HepG2 (cell line): ENCODE measurements around the gene SVOP. TPM values are rescaled to one million over a fixed set of nuclear protein-coding genes. Genes with fewer than 3 reads are reported as not detected.

Experiments
- BCLAF1 ChIP-seq: fragments of 450-650 bp; IDR thresholded peaks from 2 replicates; pipeline ENCODE4 v1.6.1; 2017; ENCODE audit warnings: mild to moderate bottlenecking
- BRCA1 ChIP-seq: sonication (generic); formaldehyde crosslinking; IDR thresholded peaks from 2 replicates; pipeline ENCODE4 v1.4.0; 2020; ENCODE audit warnings: missing genetic modification reagents
- DPF2 ChIP-seq: sonication (generic); formaldehyde crosslinking; IDR thresholded peaks from 2 replicates; pipeline ENCODE4 v1.4.0; 2020; ENCODE audit warnings: mild to moderate bottlenecking, low read depth, missing genetic modification reagents, borderline replicate concordance
- FUBP1 ChIP-seq: sonication (generic); formaldehyde crosslinking; IDR thresholded peaks from 2 replicates; pipeline ENCODE4 v1.5.1; 2020; ENCODE audit warnings: missing genetic modification reagents, mild to moderate bottlenecking, borderline replicate concordance
- NCOR1 ChIP-seq: fragments of 200-600 bp; sonication (generic); IDR thresholded peaks from 2 replicates; pipeline ENCODE4 v1.7.0; 2017; ENCODE audit warnings: antibody characterized with exemption, low read length, borderline replicate concordance
- NR1H2 ChIP-seq: sonication (generic); formaldehyde crosslinking; IDR thresholded peaks from 2 replicates; pipeline ENCODE4 v1.8.1; 2022; ENCODE audit warnings: low read depth, missing genetic modification reagents, borderline replicate concordance
- PITX1 ChIP-seq: sonication (generic); formaldehyde crosslinking; IDR thresholded peaks from 2 replicates; pipeline ENCODE4 v1.5.1; 2020; ENCODE audit warnings: mild to moderate bottlenecking, missing genetic modification reagents
- RBAK ChIP-seq: sonication (generic); formaldehyde crosslinking; IDR thresholded peaks from 2 replicates; pipeline ENCODE4 v1.5.1; 2020; ENCODE audit warnings: mild to moderate bottlenecking, missing genetic modification reagents
- SOX13 ChIP-seq, 3 experiments: fragments of 450-650 bp in 1 of 3; sonication (generic) in 1 of 3; formaldehyde crosslinking in 1 of 3; IDR thresholded peaks in 2 of 3; conservative IDR thresholded peaks in 1 of 3; 2 replicates each; pipeline versions ENCODE4 v1.5.0 to v1.6.1; 2016 to 2020; ENCODE audit warnings: antibody characterized with exemption in 1 of 3, mild to moderate bottlenecking in 1 of 3, missing compliant biosample characterization in 1 of 3, missing genetic modification reagents in 1 of 3, moderate library complexity in 1 of 3
- TBP ChIP-seq: sonication (generic); formaldehyde crosslinking; IDR thresholded peaks from 2 replicates; pipeline ENCODE4 v1.5.0; 2020; ENCODE audit warnings: missing genetic modification reagents
- ZBTB10 ChIP-seq: sonication (generic); formaldehyde crosslinking; IDR thresholded peaks from 2 replicates; pipeline ENCODE4 v1.4.0; 2020; ENCODE audit warnings: missing genetic modification reagents, borderline replicate concordance
- ZBTB2 ChIP-seq: sonication (generic); formaldehyde crosslinking; IDR thresholded peaks from 2 replicates; pipeline ENCODE4 v1.8.0; 2022; ENCODE audit warnings: low read depth, missing genetic modification reagents
- ZBTB7B ChIP-seq: sonication (generic); formaldehyde crosslinking; IDR thresholded peaks from 2 replicates; pipeline ENCODE4 v1.4.0; 2020; ENCODE audit warnings: missing genetic modification reagents
- ZNF234 ChIP-seq: sonication (generic); formaldehyde crosslinking; conservative IDR thresholded peaks from 2 replicates; pipeline ENCODE4 v1.5.1; 2020; ENCODE audit warnings: mild to moderate bottlenecking, missing genetic modification reagents
- ZNF333 ChIP-seq: sonication (generic); formaldehyde crosslinking; IDR thresholded peaks from 2 replicates; pipeline ENCODE4 v1.4.0; 2020; ENCODE audit warnings: mild to moderate bottlenecking, missing genetic modification reagents, borderline replicate concordance
- ZNF644 ChIP-seq: IDR thresholded peaks from 2 replicates; pipeline ENCODE4 v1.6.1; 2016; ENCODE audit warnings: low read depth
- ZNF800 ChIP-seq: sonication (generic); formaldehyde crosslinking; IDR thresholded peaks from 2 replicates; pipeline ENCODE4 v1.4.0; 2020; ENCODE audit warnings: missing genetic modification reagents
- ZNF879 ChIP-seq: sonication (generic); formaldehyde crosslinking; IDR thresholded peaks from 2 replicates; pipeline ENCODE4 v1.8.1; 2023; ENCODE audit warnings: missing genetic modification reagents
- polyA plus RNA-seq, 8 experiments: library from polyadenylated mRNA; depleted of rRNA in 3 of 8; stranded (reverse) in 7 of 8; unstranded in 1 of 8; fragments of >200 nt; fragmentation: Illumina TruSeq in 4 of 8; extraction: Trizol in 4 of 8; gene quantifications; 2 replicates each; pipeline versions ENCODE4 v1.2.1 to v1.2.3, GENCODE V29; 2011 to 2016; ENCODE audit warnings: low read depth in 4 of 8, missing spikeins in 1 of 8, mixed read lengths in 1 of 8; ENCODE audit not compliant: insufficient read depth in 1 of 8
- total RNA-seq, 5 experiments: library from RNA; depleted of rRNA; stranded (reverse); fragments of >200 nt; fragmentation: Illumina TruSeq; extraction: Trizol; gene quantifications; 2 replicates each; pipeline ENCODE4 v1.2.3, GENCODE V29; 2016; ENCODE audit warnings: low read depth in 1 of 5

The SVOP gene
- total and polyA plus RNA-seq, 2 of the 13 experiments (the other 11 are each of a cell fraction or from before 2014, with no cell fraction given), result not detected

GRCh38 chr12:108879615-108880254, 141.1 kb downstream of the SVOP start, which contains the start of gene DAO (continued):
- TF ChIP-seq ZBTB2 (CRISPR knock-in tag) (no peak), ZNF800 (CRISPR knock-in tag) (no peak), ZBTB7B (CRISPR knock-in tag) (no peak), ZNF333 (CRISPR knock-in tag) (no peak), ZBTB10 (CRISPR knock-in tag) (no peak), PITX1 (CRISPR knock-in tag) (peak; percentile 42; the same call in 1 of the 2 replicates), DPF2 (CRISPR knock-in tag) (peak; percentile 49; the same call in 1 of the 2 replicates), FUBP1 (CRISPR knock-in tag) (no peak), NCOR1 (no peak), ZNF879 (CRISPR knock-in tag) (no peak), BRCA1 (CRISPR knock-in tag) (no peak), NR1H2 (CRISPR knock-in tag) (no peak), BCLAF1 (no peak), ZNF234 (CRISPR knock-in tag) (no peak), RBAK (CRISPR knock-in tag) (no peak), ZNF644 (CRISPR knock-in tag) (no peak), SOX13 (IDR thresholded peaks at IDR 0.05) (no peak), SOX13 (CRISPR knock-in tag; conservative IDR thresholded peaks at IDR 0.05 in 1 of 2, IDR thresholded peaks at IDR 0.05 in 1 of 2) (no peak), TBP (CRISPR knock-in tag) (no peak)
